Hematopoietic multipotent progenitor cell treated with erythropoietin and hydrocortisone succinate and interleukin-3 and kit ligand, for 8 days (in vitro differentiated cells): ENCODE results near the gene ACTL10.

Source experiments
- DNase-seq: peaks from one replicate; pipeline ENCODE4 v3.0.0-alpha.2; 2015

ACTL10 gene

GRCh38 chr20:33677991-33678702, 11.4 kb downstream of the ACTL10 start:
- no peak for DNase-seq

GRCh38 chr20:33679758-33680485, 13.2 kb downstream of the ACTL10 start:
- no peak for DNase-seq

- no peak for DNase-seq
These were observed 13.9 kb downstream of the ACTL10 start for GRCh38 chr20:33680686-33681085.

GRCh38 chr20:33681288-33681687, 14.5 kb downstream of the ACTL10 start:
- no peak for DNase-seq

GRCh38 chr20:33681728-33682353, 15.1 kb downstream of the ACTL10 start:
- DNase-seq, result no peak

GRCh38 chr20:33684533-33685327, 18.0 kb downstream of the ACTL10 start:
- no peak for DNase-seq

- peak; percentile 77 for DNase-seq
These were observed 18.8 kb downstream of the ACTL10 start for GRCh38 chr20:33685328-33686099.

GRCh38 chr20:33686100-33686983, 19.6 kb downstream of the ACTL10 start, which contains the start of gene E2F1:
Gene E2F1, minus strand, starts transcription at chr20:33686385. Its CDS starts 121 bp downstream, at chr20:33686264.
- peak; percentile 94 for DNase-seq

GRCh38 chr20:33686984-33687366, 20.2 kb downstream of the ACTL10 start:
- no peak for DNase-seq

- peak; percentile 48 for DNase-seq
These were observed 20.7 kb downstream of the ACTL10 start for GRCh38 chr20:33687370-33687915.

- DNase-seq, result no peak
These were observed 21.5 kb downstream of the ACTL10 start for GRCh38 chr20:33687993-33688937.

GRCh38 chr20:33688938-33689424, 22.2 kb downstream of the ACTL10 start:
- peak; percentile 88 for DNase-seq

- peak; percentile 15 for DNase-seq
These were observed 22.8 kb downstream of the ACTL10 start for GRCh38 chr20:33689493-33689892.

- peak; percentile 99 for DNase-seq
These were observed 23.2 kb downstream of the ACTL10 start for GRCh38 chr20:33689973-33690372.

- DNase-seq, result no peak
These were observed 26.5 kb downstream of the ACTL10 start for GRCh38 chr20:33693289-33693688.

GRCh38 chr20:33693741-33694638, 27.2 kb downstream of the ACTL10 start:
- DNase-seq, result no peak

GRCh38 chr20:33694639-33695012, 27.9 kb downstream of the ACTL10 start:
- DNase-seq, result no peak

- DNase-seq, result no peak
These were observed 29.7 kb downstream of the ACTL10 start for GRCh38 chr20:33696448-33696847.
